ENCODE measurements around the gene ZFPL1.

- no peak for TF ChIP-seq CTCF (IDR thresholded peaks at IDR 0.05; ENCODE audit: insufficient read depth, low read depth, low read length)
- TF ChIP-seq EZH2 (IDR thresholded peaks at IDR 0.05; ENCODE audit: insufficient read depth, low read length): no peak
Observed at GRCh38 chr11:65066805-65067291, 17.2 kb upstream of the ZFPL1 start.

Data from astrocyte (in vitro differentiated cells and primary cell).